GM19452 (cell line): ENCODE results near the gene ASB13.
"Not testable (repeated sequence)": the region's sequence is repeated elsewhere in the genome, so short reads cannot be mapped to it uniquely, and the experiment has no call there.

Source experiments
- ATAC-seq: cut with Tn5 transposase; IDR thresholded peaks from one replicate; pipeline ENCODE4 v1.9.1; 2021; ENCODE audit not compliant: unreplicated experiment

ASB13 gene

GRCh38 chr10:5625992-5626777, 40.2 kb downstream of the ASB13 start:
- ATAC-seq, result no peak

GRCh38 chr10:5624701-5625100, 41.7 kb downstream of the ASB13 start:
- no peak for ATAC-seq

- peak; percentile 95 for ATAC-seq
These were observed 43.2 kb downstream of the ASB13 start for GRCh38 chr10:5623081-5623748.

DNA sequence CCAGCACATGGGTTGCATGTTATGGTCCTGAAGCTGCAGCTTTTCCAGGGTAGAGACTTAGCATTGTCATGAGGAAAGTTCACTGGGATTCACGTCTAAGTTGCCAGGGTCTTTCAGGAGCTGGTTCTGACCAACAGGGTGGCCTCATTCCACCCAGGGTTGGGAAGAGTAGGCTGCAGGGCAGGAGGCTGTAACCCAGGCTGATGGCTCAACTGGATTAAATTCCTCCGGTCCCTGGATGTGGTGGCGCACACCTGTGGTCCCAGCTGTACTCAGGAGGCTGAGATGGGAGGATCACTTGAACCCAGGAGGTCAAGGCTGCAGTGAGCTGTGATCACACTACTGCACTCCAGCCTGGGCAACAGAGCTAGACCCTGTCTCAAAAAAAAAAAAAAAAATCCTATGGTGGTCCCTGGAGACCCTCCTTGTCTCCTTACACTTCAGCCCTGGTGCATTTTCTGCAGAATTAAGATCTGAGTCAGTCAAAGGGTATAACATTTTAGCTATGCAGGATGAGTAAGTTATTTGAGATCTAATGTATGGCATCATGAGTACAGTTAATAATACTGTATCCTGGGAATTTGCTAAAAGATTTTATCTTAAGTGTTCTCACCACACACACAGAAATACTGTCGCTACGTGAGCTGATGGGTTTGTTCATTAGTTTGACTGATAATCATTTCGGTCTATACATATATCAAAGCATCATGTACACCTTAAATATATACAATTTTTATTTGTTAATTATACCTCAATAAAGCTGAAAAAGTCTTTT, 44.0 kb downstream of the ASB13 start:
- no peak for ATAC-seq

- not testable (repeated sequence) for ATAC-seq
These were observed 45.0 kb downstream of the ASB13 start for GRCh38 chr10:5621371-5621770.

GRCh38 chr10:5620966-5621365, 45.4 kb downstream of the ASB13 start:
- ATAC-seq, result no peak

DNA sequence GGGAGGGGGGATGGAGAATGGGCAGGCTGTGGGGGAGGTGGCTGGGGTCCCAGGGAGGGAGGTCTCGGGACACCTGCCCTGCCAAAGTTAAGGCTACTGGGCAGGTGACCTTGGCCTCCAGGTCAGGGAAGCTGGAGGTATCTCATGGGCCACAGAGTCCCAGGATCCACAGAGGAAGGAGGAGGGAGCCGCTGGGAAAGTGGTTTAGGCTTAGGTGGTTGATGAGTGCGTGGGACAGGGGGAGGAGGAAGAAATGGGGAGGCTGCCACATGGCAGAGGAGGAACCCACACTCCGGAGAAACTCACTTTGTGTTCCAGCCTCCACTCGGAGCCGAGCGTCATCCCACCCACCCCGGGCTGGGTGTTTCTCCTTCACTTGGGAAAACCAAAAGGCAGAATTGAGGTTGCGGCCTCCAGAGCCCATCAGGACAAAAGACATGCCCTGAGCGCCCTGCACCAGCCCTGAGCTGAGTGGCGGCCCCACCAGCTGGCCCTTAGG, 46.1 kb downstream of the ASB13 start:
- ATAC-seq, result no peak

DNA sequence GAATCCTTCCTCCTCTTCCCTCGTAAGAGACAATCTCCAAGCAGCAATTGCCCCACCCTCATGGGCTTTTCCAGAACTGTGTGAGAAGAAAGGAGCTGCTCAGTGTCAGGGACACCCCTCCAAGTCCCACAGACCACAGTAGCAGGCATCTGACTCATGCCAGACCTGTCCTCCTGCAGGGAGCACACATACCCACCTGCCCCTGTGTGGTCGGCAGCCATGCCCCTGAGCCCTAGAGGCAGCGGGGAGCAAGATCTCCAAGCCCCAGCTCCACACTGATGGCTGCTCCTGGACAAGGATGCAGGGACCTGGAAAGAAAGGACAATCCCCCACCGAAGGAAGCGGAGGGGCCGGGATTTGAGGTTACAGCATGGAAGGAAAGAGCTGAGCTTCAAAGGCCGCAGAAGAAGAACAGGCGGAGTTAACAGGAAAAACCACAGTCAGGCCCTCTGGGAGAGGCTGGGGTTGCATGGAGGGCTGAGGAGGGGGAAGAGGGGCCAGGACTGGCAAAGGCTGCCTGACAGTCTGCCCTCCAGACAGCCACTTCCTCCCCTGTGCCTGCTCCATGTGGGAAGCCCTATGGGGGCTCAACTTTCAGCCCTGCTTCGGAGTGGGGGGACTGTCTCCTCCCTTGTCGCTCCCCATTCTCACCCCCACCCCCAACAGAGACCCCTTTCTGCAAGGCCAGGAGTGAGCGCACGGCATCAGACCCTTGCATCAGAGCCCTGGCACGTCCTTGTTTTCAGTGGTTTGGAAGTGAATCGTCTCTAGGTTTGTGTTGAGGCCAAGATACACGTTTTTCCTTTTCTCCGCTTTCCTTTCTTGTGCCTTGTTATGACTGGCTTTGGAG, 46.8 kb downstream of the ASB13 start:
- no peak for ATAC-seq

- ATAC-seq, result no peak
These were observed 47.6 kb downstream of the ASB13 start for GRCh38 chr10:5618829-5619228.

DNA sequence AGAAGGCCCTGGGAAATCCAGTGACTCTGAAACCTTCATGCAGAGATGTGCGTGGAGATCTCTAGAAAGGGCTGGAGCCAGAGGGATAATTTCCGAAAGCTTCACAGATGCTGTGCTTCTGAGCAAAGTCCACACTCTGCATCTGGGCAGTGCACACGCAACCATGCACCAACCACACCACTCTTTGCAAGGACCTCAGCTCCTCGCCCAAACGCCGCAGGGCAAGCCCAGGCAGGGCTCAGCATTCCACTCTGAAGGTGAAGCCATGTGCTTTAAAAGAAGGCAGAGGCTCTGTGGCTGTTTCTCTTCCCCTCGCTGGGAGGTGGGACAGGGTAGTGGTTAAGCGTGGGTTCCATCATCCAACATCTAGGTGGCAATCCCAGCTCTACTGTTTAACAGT, 48.4 kb downstream of the ASB13 start:
- no peak for ATAC-seq

DNA sequence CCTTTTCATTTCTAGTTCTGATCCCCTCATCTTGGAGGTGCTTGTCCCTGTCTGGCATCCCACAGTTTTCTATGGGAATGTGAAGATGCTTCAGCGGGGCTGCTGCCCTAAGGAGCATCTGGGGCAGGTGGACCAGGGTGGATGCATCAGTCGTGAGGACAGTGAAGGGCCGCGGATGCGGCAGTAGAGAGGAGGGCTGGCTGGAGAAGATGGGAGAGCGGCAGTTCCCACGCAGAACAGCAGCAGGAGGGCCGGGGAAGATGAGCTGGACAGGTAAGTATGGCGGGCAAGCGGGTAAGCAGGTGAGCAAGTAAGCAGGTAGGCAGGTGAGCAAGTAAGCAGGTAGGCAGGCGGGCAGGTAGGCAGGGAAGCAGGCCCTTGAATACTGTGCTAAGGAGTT, 48.9 kb downstream of the ASB13 start:
- ATAC-seq, result no peak

DNA sequence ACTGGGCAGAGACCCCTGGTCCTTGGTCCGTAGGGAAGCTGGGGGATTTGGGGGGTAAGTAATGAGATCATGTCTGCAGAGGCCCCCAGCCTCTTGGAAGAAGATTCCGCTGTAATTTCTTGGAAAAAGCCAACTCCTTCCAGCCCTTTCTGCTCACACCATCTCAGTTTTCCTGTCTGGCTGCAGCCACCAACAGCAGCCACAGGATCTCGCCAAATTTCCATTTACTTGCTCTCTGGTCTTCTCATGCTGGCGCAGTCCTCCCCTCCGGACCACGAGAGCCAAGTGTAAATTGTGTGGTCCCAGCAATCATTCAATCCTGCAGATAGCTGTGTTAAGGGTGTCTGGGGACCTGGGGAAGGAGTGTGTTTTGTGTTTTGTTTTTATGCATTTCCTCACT, 49.6 kb downstream of the ASB13 start:
- no peak for ATAC-seq

- no peak for ATAC-seq
These were observed 50.3 kb downstream of the ASB13 start for GRCh38 chr10:5616046-5616445.

DNA sequence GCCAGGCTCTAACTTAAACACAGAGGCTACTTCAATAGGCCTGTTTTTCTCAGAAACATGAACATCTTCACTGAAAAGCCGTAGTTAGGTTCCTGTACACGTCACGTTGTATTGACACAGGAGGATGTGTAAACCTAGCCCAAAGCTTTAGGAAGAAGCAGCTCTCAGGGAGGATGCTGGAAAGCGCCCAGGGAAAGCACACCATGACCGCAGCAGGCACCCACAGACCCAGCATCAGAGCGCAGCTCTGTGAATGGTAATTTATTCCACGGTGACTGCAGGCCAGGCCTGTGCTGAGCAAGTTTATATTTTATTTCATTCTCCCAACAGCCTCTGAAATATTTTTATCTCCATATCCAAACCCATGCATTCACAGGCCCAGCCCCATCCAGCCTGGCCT, 51.1 kb downstream of the ASB13 start:
- no peak for ATAC-seq

DNA sequence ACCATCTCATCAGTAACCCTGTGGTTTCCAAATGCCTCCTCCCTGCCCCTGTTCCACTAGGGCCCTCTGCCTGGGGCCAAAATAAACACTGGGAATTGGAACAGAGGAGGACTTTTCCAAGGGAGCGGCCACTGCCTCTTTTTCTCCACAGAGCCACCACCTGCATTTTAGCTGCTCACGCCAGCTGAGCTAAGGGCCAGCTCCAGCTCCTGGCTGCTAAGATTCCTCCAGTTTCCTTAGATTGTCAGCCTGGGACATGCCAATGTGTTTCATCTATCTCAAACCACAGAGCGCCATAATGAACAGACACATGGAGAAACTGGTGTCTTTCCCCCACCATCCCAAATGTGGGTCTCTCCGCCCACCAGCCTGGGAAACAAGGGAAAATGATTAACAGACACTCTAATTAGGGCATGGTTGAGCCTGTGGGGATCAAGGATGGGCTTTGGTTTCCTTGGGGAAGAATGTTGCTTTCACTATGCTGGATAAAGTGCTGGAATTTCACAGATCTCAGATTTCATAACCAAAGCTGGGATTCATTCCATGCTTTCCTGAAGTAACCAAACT, 52.2 kb downstream of the ASB13 start:
- ATAC-seq, result no peak

GRCh38 chr10:5613481-5614154, 52.8 kb downstream of the ASB13 start:
- no peak for ATAC-seq

DNA sequence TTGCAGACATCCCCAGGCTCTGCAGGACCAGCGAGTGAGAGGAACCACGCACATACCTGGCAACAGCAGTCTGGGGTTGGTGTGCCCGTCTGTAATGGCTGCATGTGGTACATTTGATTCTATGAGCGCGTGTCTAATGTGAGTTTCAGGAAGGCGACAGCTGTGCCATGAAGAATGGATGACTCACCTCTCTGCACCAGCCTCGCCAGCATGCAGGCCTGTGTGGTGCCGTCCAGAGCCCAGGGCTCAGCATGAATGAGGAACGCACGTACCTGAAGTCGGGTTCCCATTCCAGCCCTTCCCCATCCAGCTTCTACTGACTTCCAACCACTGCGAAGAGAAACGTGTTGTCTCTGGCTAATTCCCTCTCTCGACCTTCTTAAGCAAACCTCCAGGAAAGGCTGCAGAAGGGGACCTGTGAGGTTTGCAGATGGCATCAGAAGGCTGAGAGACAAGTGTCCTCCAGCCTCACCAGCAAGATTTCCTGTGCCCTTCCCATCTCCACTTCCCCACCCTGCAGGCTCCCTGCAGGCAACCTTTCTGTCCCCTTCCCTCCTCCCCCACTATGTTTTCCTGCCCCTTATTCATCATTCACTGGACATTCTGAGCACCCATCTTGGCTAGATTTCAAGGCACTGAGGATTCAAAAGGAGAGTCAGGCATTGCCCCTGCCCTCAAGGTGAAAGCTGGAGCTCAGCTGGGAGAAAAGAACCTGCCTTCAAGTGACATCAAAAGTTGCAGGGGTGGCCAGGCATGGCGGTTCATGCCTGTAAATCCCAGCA, 54.3 kb downstream of the ASB13 start:
- ATAC-seq, result no peak

DNA sequence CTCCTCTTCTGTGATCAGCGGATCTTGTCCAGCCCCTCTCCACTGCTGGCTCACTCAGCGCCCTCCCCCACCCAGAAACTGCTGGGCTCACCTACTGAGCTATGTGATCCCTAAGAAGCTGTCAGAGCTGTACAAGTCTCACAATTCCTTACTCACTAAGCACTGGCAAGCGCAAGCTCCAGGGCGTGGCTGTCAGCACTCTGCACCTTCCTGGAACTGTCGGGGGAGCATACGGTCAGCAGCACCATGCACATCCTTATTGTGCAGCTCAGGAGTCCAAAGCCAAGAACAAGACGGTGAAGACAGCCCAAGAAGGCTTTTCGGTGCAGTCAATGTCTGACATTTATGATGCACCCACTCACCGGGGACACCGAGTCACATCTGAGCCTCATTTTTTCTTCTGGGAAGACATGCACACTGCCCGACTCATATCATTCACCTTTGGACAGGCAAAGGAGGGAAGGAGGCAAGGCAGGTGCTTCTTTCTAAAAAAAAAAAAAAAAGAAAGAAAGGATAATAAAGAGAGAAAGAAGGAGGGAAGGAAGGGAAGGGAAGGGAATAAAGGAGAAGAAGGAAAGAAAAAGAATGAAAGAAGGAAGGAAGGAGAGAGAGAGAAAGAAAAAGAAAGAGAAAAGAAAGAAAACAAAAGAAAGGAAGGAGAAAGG, 56.3 kb downstream of the ASB13 start:
- ATAC-seq, result no peak
